Right renal pelvis (tissue), 4 donors: ENCODE data around the gene SLC25A31. TPM values are rescaled to one million over a fixed set of nuclear protein-coding genes. Genes with fewer than 3 reads are reported as not detected.

Experiments
- DNase-seq, 4 donors: peaks; one replicate each; pipeline ENCODE4 v3.0.0-alpha.2; 2013; ENCODE audit warnings: low read depth in 4 of 4, low spot score in 3 of 4, missing footprints in 1 of 4
- polyA plus RNA-seq, 4 donors: library from polyadenylated mRNA; unstranded; fragments of 120-200 nt; gene quantifications; one replicate each; pipeline ENCODE4 v1.2.1, GENCODE V29; 2013; ENCODE audit not compliant: insufficient read length in 4 of 4

The SLC25A31 gene
- not detected for polyA plus RNA-seq

- DNase-seq, result no peak
Observed at GRCh38 chr4:127730142-127730913, at the start of gene SLC25A31. SLC25A31 (plus strand) TSS chr4:127730400; CDS start chr4:127730546, 146 bp downstream.

GRCh38 chr4:127685292-127685691, 44.9 kb upstream of the SLC25A31 start:
- no peak for DNase-seq

GRCh38 chr4:127686658-127687057, 43.5 kb upstream of the SLC25A31 start:
- no peak for DNase-seq

- no peak for DNase-seq
Observed at GRCh38 chr4:127687580-127687979, 42.6 kb upstream of the SLC25A31 start.

GRCh38 chr4:127698789-127699200, 31.4 kb upstream of the SLC25A31 start:
- DNase-seq, result no peak

- peak in 3 of 4 donors; percentile 11 to 19 (median 12) for DNase-seq
Observed at GRCh38 chr4:127708985-127709384, 21.2 kb upstream of the SLC25A31 start.

- no peak for DNase-seq
Observed at GRCh38 chr4:127709456-127709855, 20.7 kb upstream of the SLC25A31 start.

- no peak for DNase-seq
Observed at GRCh38 chr4:127731406-127731805, 1.2 kb downstream of the SLC25A31 start.

- DNase-seq, result peak; percentile 12 to 16 (median 14)
Observed at GRCh38 chr4:127732623-127733328, 2.6 kb downstream of the SLC25A31 start.

GRCh38 chr4:127734976-127735375, 4.8 kb downstream of the SLC25A31 start:
- DNase-seq, result no peak

GRCh38 chr4:127737295-127737694, 7.1 kb downstream of the SLC25A31 start:
- no peak for DNase-seq

GRCh38 chr4:127741247-127741646, 11.0 kb downstream of the SLC25A31 start:
- DNase-seq, result no peak

- DNase-seq, result no peak
Observed at GRCh38 chr4:127747883-127748282, 17.7 kb downstream of the SLC25A31 start.

GRCh38 chr4:127748957-127749356, 18.8 kb downstream of the SLC25A31 start:
- DNase-seq, result no peak

GRCh38 chr4:127756906-127757305, 26.7 kb downstream of the SLC25A31 start:
- DNase-seq, result no peak

GRCh38 chr4:127759228-127759820, 29.1 kb downstream of the SLC25A31 start:
- no peak for DNase-seq

- DNase-seq, result no peak
Observed at GRCh38 chr4:127759893-127760292, 29.7 kb downstream of the SLC25A31 start.

- no peak for DNase-seq
Observed at GRCh38 chr4:127771535-127772275, 41.5 kb downstream of the SLC25A31 start.

GRCh38 chr4:127772769-127773671, 42.8 kb downstream of the SLC25A31 start:
- DNase-seq, result no peak

GRCh38 chr4:127775843-127776242, 45.6 kb downstream of the SLC25A31 start:
- DNase-seq, result no peak
